ENCODE data around the gene ZFYVE19.

Gene ZFYVE19, protein sequence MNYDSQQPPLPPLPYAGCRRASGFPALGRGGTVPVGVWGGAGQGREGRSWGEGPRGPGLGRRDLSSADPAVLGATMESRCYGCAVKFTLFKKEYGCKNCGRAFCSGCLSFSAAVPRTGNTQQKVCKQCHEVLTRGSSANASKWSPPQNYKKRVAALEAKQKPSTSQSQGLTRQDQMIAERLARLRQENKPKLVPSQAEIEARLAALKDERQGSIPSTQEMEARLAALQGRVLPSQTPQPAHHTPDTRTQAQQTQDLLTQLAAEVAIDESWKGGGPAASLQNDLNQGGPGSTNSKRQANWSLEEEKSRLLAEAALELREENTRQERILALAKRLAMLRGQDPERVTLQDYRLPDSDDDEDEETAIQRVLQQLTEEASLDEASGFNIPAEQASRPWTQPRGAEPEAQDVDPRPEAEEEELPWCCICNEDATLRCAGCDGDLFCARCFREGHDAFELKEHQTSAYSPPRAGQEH

DNA sequence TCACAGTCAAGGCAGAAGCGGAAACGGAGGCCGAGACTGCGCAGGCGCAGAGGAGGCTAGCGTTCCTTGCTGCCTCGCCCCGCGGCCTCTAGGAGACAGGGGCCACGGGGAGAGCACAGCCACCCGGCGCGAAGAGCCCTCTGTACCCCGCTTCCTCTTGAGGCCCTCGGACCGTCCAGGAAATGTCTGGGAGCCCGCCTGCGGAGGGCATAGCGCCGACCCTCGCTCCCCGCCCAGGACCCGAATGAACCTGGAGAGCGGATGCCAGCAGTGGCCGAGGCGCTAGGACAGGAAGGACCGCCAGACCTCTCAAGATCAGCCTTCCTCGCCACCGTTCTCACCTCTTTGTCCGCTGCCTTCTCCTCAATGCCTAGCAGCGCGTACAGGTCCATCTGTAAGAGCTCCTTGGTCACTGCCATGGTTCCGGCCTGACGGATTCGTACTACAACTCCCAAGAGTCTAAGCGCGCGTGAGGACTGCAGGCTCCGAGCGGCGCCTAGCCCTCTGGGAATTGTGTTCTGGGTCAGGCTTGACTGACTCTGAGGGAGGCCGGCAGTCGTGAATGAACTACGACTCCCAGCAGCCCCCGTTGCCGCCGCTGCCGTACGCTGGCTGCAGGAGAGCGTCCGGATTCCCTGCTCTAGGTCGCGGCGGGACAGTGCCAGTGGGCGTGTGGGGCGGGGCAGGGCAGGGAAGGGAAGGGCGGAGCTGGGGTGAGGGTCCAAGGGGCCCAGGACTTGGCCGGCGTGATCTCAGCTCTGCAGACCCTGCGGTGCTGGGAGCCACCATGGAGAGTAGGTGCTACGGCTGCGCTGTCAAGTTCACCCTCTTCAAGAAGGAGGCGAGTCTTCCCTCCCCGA, at the start of gene ZFYVE19, which contains the start of gene DNAJC17:
ZFYVE19 (plus strand) TSS at position 62 of the 860 bp plus-strand sequence; CDS start at position 563, 501 bp downstream.
DNAJC17 (minus strand) TSS at position 446 of the 860 bp plus-strand sequence; CDS start at position 419, 27 bp downstream.
- DNase-seq, result peak; percentile 98

DNA sequence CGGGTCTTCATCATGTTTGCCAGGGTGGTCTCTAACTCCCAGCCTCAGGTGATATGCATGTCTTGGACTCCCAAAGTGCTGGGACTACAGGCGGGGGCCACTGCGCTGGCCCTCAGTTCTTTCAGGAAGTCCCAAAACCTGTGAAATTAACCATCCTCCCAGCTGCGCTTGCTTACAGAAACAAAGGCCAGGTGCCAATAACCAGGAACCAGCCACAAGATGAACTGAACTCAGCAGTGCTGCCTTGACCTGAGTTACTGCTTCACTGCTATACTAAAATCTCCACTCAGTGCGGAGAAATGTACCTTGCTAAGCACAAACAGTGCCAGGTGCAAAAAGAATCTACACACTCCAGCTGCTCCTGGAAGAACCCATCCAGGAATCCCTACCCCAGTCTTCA, 46.9 kb upstream of the ZFYVE19 start:
- no peak for DNase-seq

DNA sequence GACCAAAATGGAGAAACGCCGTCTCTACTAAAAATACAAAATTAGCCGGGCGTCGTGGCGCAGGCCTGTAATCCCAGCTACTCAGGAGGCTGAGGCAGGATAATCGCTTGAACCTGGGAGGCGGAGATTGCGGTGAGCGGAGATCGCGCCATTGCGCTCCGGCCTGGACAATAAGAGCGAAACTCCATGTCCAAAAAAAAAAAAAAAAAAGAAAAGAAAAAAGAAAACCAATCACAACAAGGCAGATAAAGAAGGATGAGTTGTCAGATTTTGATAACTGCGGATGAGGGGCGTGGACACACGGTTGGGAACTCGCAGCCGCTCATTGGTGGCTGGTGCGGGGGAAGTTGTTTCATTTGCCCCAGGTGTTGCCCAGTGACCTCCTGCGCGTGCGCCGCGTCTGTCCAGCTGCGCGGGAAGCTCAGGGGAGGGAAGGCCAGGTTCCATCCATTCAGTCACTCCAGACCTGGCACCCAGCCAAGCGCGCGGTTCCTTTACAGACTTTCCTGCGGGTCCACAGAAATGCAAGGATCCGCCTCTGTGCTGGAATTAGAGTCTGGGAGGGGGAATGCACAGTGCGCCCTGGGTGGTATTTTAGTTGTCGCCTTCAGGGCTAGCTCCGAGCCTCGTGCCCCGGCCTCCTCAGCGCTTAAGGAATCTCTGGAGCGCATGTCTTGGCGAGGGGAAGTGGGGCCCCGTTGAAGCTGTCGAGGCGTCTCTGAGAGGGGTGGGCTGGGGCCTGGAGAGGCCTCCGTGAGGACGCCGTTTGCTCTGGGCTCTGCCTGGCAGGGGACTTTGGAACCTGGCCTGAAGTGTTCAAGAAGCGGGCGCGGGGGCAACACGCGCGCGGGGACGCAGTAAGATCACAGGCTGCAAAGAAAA, 43.7 kb upstream of the ZFYVE19 start:
- peak; percentile 40 for DNase-seq

DNA sequence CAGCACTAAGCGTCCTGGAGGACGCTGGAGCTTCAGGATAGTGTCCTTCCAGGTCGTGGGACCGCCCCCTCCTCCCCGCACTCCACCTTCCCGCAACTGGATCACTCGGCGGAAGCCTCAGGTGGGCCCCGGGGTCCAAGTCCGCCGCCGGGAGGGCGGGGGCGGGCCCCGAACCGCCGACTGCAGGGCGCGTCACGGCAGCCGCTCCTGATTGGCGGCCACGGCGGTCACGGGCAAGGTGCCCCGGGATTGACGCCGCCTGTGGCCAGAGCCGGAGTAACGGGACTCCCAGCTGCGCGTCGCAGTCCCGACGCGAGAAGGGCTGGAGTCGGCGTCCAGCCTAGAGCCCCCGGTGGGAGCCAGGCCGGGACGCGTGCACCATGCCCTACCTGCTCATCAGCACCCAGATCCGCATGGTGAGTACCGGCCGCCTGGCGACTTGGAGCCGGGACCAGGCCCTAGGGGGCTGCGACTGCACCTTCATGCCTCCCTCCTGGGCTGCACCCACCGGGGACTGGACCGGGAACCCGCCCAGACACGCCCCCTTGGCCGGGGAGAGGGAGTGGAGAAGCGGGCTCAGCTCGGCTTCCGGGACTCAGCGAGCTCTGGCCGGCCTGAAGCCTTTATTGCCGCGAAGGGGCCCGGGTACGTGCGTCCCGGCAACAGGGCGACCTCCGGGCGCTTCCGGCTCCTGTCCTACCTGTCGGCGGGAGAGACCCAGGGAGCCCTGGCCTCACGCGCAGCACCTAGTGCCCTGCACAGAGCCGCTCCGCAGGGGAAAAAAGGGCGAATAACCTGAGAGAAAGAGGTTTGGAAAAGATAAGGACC, 42.9 kb upstream of the ZFYVE19 start, which contains the start of gene GCHFR:
GCHFR (plus strand) TSS at position 268 of the 828 bp plus-strand sequence; CDS start at position 381, 113 bp downstream.
- DNase-seq, result peak; percentile 69

DNA sequence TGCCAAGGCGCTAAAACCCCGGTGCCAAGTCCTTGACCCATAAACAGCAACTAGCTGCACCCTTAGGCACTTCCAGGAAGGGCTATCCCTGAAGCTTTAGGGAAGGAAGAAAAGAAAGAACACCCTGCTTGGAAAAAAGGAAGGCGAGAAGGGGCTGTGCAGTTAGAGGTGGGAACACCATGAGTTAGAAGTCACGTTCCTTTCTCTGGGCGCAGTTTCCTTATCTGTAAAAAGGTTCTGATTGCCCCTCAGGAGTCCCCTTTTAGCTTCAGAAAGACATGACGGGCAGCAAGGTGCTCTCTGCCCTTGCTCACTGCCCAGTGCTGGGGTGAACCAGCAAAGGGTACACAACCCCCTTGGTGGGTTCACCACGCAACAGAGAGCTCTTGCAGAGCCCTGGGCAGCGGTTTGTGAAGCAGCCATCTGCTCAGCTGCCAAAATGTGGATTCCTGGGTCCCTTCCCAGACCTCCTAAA, 42.2 kb upstream of the ZFYVE19 start:
- DNase-seq, result no peak

DNA sequence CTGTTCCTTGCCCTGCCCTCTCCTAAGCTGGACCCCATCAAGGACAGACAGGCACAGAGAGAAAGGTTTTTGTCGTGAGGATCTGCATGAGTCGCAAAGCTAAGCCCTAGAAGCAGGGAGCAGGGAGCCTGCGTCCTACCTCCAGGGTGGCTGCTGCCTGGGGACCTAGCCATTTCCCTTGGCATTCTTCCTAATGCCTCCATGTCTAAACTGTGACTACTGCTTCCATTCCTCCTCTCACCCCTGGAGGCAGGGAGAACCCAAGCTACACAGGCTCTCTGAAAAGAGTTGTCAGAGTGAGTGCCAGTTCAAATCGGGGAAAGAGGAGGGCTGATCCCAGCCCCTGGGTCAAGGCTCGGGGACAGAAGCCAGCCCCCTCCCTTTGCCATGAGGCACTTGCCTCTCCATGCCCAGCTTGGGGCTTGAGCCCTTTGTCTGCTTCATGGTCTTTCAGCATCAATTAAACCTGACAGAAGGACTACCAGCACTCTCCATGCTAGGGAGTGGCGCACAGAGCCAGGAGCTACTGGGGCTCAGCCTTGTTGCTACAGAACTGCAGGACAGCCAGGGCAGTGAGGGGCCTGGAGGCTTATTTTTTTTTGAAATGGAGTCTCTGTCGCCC, 40.6 kb upstream of the ZFYVE19 start:
- no peak for DNase-seq

DNA sequence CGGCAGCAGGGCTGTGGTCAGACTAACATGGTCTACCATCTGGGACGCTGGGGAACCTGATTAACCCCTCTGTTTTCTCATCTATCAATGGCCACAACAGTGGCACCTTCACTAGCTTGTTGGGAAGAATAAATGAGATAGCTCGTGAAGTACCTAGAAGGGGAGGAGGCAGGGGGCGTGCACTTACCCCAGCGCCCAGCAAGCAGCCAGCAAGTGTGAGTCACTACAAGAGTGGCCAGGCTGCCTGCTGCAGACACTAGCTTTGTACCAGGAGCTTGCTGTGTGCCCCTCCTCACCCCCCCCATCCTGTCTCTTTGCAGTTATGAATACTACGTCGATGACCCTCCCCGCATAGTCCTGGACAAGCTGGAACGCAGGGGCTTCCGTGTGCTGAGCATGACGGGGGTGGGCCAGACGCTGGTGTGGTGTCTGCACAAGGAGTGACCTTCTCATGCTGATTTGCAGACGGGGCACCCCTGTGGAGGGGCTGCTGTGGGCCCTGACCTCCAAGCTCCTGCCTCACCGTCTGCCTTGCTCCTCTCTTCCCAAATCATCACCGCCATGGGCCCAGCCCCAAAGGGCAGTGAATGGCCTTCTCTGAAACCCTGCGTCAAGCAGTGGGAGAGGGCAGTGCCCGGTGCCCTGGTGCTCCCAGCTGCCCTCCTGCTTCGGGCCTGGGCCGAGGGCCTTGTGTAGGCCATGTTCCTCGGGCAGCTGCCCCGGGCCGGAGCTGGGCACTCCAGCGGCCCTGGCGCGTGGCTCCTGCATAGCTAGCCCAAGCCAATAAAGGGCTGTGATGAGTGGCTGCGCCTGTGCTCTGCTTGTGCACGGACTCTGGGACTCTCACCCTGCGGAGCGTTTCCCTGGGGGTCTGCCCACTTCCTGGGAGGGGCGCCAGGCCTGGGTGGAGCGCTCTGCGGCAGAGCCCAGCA, 39.7 kb upstream of the ZFYVE19 start:
- no peak for DNase-seq

DNA sequence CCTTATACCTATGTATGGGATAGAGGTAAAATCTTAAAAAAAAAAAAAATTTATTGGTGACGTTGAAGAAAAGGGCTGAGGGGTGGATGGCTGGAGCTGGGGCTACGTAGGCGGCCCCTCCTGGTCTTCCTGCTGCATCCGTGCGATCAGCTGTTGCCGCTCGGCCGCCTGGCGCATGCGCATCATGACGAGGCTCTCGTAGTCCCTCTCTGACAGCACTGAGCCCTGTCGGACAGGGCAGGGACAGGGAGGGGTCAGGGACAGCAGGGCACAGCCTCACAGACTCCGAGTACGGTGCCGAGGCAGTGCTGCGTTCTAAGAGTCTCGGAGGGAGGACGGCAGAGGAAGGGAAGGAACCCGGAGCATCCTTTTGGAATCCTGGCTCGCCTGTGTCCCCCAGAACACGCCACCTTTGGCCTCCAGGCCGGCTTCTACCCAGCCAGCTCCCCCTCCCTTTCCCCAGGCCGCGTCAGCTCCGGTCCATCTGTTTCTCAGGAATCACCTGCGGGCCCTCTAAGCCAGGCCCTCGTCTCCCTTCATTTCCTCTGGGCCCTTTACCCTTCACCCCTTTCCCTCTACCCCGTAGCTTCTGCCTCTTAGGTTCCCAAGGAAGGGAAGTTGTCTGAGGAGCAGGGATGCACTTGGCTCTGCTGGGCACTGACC, 38.9 kb upstream of the ZFYVE19 start:
- DNase-seq, result no peak

DNA sequence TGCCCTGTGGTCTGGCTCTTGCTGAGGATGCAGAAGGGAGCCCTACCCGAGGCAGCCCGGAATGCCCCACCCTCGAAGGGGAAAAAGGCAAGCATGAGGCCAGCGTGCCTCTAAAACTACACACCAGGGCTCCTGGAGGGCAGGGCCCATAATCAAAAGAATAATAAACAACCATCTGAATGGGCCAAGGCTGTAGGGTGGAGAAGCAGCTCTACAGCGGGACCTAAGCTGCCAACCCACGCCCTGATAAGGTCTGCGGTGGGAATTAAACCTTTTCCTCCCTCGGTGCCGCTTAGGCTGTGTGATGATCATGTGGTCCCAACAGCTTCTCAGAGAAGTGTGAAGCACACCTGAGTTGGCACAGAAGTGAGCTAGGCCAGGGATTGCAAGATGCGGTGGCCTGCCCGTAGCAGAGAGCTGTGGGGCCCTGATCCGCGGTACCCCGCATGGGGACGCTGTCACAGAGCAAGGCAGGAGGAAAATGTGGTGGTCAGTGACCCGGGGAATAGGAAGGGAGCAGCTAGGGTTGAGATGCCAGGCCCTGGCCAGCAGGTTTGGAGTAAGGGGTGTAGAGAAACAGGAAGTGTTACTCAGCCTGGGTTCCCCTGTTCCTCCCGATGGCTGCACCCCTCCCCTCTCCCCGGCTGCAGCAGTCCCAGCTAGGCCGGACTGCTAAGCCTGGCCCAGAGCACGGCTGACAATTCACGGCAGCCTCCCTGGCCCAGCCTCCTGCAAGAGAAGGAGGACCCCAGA, 38.2 kb upstream of the ZFYVE19 start:
- no peak for DNase-seq

DNA sequence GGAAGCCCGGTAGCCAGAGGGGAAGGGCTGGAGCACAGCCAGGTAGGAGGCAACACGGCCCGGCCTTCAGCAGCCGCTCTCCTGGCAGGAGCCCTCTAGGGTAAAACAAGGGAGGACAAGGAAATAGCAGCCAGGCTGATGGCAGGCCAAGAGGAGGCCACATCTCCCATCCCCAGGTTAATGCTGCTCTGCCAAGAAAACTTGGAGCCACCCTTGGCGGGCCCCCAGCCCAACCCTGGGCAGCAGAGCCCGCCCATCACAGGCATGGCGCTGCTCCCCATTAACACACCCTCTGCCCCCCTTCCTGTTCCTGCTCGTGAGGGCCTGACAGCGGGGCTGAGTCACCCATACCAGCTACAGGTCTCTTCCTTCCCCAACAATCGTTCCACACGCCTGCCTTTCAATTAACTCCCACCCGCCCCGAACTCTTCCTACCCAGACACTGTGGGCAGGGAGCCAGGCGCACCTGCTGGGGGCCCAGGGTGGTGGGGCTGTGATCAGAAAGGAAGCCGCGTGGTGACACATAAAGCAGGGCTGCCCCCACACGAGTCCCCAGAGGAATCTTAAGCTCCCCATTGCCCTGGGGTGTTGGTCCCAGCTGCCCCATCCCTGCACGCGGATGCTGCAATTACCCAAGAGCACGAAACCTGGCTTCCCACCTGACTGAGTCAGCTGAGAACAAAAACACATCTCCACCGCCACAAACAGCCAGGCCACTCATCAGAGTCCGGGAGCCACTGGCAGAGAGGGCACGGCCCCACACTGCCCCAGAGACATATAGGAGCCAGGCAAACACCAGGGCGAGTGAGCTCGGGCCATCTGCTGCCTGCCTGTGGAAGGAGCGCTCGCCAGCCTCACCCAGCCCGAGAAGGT, 37.4 kb upstream of the ZFYVE19 start, which contains the start of gene C15orf62:
C15orf62 (plus strand) TSS at position 707 of the 873 bp plus-strand sequence. CDS start 516 bp downstream, outside the sequence.
- peak; percentile 49 for DNase-seq

DNA sequence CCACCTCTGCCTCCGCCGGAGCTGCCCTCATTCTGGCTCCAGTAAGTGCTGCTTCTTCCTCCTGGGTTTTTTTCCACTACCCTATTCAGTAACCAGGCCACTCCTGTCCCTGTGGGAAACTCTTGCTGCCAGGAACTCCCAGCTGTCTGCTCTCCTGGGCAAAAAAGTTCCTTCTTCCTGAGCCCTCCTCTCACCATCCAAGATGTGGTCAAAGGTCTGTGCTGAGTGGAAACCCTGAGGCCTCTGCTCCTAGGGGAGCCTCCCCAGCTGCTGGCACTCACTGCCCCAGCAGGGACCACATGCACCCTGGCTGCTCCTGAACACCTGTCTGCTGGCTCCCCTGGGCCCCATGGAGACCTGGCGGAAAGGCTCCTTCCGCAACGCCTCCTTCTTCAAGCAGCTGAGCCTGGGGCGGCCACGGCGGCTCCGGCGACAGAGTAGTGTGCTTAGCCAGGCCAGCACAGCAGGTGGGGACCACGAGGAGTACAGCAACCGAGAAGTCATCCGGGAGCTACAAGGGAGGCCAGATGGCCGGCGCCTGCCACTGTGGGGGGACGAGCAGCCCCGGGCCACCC, 36.7 kb upstream of the ZFYVE19 start:
- no peak for DNase-seq

DNA sequence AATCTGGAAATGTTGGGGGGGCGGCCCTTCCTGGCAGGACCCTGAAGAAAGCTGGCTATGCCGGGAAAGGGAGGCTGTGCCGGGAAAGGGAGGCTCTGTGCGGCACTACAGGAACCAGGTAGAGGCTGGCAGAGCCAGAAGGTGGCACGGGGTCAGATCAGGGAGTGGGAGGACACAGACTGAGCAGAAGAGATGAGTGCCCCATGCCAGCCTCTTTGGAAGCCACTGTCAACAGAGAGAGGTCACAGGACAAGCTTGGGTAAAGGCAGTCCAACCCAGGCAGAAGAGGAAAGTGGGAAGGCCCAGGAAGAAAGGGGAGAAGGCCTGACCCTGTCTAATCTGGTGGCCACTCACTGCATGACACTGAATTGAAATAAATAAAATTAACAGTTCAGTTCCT, 35.6 kb upstream of the ZFYVE19 start:
- DNase-seq, result no peak

DNA sequence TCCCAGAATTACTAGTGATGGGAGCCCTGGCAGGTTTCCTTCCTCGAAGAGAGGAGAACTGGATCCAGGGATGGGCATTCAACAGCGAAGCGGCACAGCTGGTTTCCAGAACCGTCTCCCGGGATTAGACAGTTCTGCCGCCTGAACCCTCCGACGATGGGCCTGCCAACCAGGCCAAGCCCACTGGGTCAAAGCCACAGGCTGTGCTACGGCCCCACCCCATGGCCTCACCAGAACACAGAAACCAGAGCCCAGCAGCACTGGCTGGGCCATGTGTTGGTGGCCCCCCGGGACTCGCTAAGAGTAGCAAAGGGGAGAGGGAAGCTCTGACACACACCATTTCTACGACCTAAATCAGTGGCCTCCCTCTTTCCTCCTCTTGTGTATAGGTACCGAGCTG, 34.9 kb upstream of the ZFYVE19 start:
- DNase-seq, result no peak

DNA sequence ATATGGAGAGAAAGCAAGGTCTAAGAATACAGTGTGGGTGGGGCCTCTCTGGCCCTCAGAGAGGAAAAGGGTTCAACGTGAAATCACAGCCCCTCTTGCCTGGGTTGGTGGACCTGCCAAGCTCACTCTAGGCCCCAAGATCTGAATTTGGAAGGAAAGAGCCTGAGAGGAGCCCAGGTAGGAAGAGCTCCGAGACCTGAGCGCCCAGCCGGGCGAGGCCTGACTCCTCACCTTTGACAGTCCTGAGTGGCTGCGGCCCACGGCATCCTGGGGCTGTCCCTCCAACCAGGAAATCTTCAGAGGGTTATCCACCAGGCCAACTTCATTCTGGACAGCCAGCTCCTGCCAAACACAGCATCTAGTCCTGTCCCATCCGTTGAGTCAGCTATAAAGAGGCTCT, 33.4 kb upstream of the ZFYVE19 start:
- no peak for DNase-seq

DNA sequence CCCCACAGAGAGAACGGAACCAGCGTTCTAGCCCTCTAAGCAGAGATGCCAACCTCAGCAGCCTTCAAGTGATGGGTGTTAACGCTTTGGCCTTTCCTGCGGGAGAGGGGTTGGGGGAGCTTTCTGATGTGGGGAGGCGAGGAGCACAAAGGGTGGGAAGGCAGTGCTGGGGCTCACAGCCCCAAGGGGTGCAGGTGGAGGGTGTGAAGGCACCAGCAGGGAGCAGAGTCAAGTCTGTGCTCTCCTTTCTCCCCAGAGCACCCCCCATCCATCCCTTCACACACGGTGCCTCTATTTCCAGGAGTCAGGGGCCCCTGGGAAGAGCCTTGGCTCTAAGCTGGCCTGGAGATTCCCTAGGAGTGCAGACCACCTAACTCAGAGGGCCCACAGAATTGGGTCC, 33.0 kb upstream of the ZFYVE19 start:
- DNase-seq, result no peak

DNA sequence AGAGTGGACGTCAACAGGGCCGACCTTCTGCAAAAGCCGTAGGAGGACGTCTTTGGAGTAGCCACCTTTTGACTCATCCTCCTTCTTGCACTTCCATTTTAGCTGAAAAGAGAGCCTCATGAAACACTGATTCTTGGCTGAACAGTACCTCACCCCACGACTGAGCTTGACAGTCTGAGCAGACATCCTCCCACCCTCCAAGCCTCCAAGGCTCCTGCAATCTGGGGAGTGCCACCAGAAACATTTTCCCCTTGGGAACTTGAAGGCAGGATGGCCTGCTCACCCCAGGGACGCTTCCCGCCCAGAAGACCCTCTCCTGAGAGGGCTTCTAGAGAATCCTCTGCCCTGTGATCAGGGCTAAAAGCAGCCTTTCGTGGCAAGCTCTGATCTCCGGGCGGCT, 31.9 kb upstream of the ZFYVE19 start:
- DNase-seq, result no peak

All from MV-4-11 (cell line).